ENCODE data around the gene VSTM2L. TPM values are rescaled to one million over a fixed set of nuclear protein-coding genes. Genes with fewer than 3 reads are reported as not detected.

Gene VSTM2L
- total RNA-seq, 2 donors from 2014 or later = 1.1 TPM

GRCh38 chr20:37877832-37878772 lies 24.8 kb upstream of the VSTM2L start:
- DNase-seq (no peak), ATAC-seq (no peak)
- intact Hi-C loops (cut with DNase I, micrococcal nuclease) = no loop called here

- intact Hi-C loops (cut with DNase I, micrococcal nuclease) = no loop called here
- DNase-seq = no peak
Observed at GRCh38 chr20:37878835-37879599, 23.9 kb upstream of the VSTM2L start.

GRCh38 chr20:37879843-37880242 lies 23.1 kb upstream of the VSTM2L start:
- DNase-seq (no peak), ATAC-seq (no peak)
- intact Hi-C loops (cut with DNase I, micrococcal nuclease) = no loop called here

More at GRCh38 chr20:37878835-37879599, 23.9 kb upstream of the VSTM2L start:
- no peak for ATAC-seq

GRCh38 chr20:37880726-37881591 lies 22.0 kb upstream of the VSTM2L start:
- intact Hi-C loops (cut with DNase I, micrococcal nuclease) = no loop called here
- DNase-seq = peak in 1 of 2 donors; percentile 29
- ATAC-seq = peak; percentile 85

- intact Hi-C loops (cut with DNase I, micrococcal nuclease) = no loop called here
- no peak for DNase-seq
- ATAC-seq = no peak
Observed at GRCh38 chr20:37881601-37882343, 21.2 kb upstream of the VSTM2L start.

- DNase-seq = no peak
- ATAC-seq = no peak
- intact Hi-C loops (cut with DNase I, micrococcal nuclease) = no loop called here
Observed at GRCh38 chr20:37882961-37883712, 19.8 kb upstream of the VSTM2L start.

GRCh38 chr20:37885042-37885441 lies 17.9 kb upstream of the VSTM2L start:
- ATAC-seq (no peak), DNase-seq (no peak)
- intact Hi-C loops (cut with DNase I, micrococcal nuclease) = no loop called here

GRCh38 chr20:37885593-37886503 lies 17.1 kb upstream of the VSTM2L start:
- ATAC-seq (no peak), DNase-seq (no peak)
- intact Hi-C loops (cut with DNase I, micrococcal nuclease) = no loop called here

GRCh38 chr20:37886851-37887297 lies 16.1 kb upstream of the VSTM2L start:
- ATAC-seq = peak; percentile 30

GRCh38 chr20:37888641-37889040 lies 14.3 kb upstream of the VSTM2L start:
- intact Hi-C loops (cut with DNase I, micrococcal nuclease) = no loop called here
- DNase-seq (no peak), ATAC-seq (no peak)

More at GRCh38 chr20:37886851-37887297, 16.1 kb upstream of the VSTM2L start:
- intact Hi-C loops (cut with DNase I, micrococcal nuclease) = no loop called here
- peak in 1 of 2 donors; percentile 29 for DNase-seq

- intact Hi-C loops (cut with DNase I, micrococcal nuclease) = no loop called here
- DNase-seq (no peak), ATAC-seq (no peak)
Observed at GRCh38 chr20:37890108-37890507, 12.8 kb upstream of the VSTM2L start.

- ATAC-seq (no peak), DNase-seq (no peak)
- intact Hi-C loops (cut with DNase I, micrococcal nuclease) = no loop called here
Observed at GRCh38 chr20:37890643-37891042, 12.3 kb upstream of the VSTM2L start.

GRCh38 chr20:37892001-37892400 lies 10.9 kb upstream of the VSTM2L start:
- peak in 1 of 2 donors; percentile 27 for DNase-seq
- intact Hi-C loops (cut with DNase I, micrococcal nuclease) = no loop called here
- peak; percentile 80 for ATAC-seq

- intact Hi-C loops (cut with DNase I, micrococcal nuclease) = no loop called here
- no peak for ATAC-seq
- no peak for DNase-seq
Observed at GRCh38 chr20:37893566-37894241, 9.2 kb upstream of the VSTM2L start.

GRCh38 chr20:37894454-37894853 lies 8.5 kb upstream of the VSTM2L start:
- DNase-seq (no peak), ATAC-seq (no peak)
- intact Hi-C loops (cut with DNase I, micrococcal nuclease) = no loop called here

GRCh38 chr20:37895166-37895565 lies 7.8 kb upstream of the VSTM2L start:
- ATAC-seq = no peak
- intact Hi-C loops (cut with DNase I, micrococcal nuclease) = no loop called here
- DNase-seq = no peak

Measured in left colon (tissue), 2 donors.